GM19043 (cell line): ENCODE data around the gene ZNF512B.
"Not testable (repeated sequence)": the region's sequence is repeated elsewhere in the genome, so short reads cannot be mapped to it uniquely, and the experiment has no call there.

Experiments used
- ATAC-seq: cut with Tn5 transposase; IDR thresholded peaks from one replicate; pipeline ENCODE4 v1.9.1; 2021; ENCODE audit warnings: low read depth; ENCODE audit not compliant: unreplicated experiment

The ZNF512B gene

DNA sequence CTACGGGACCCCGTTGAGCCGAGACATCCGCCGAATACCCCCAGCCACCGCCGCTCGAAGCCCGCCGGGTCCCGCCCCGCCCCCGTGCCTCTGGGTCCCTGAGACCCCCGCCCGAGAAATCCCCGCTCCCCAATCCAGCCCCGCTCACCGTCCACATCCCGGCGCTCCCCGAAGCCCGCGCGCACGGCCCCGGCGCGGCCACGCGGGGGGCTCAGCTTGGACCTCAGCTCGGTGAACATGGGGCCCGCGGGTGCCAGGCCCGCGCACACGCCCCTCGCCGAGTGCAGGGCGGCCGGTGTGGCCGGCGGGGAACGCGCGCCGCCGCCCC lies 9.5 kb upstream of the ZNF512B start:
- ATAC-seq, result no peak

DNA sequence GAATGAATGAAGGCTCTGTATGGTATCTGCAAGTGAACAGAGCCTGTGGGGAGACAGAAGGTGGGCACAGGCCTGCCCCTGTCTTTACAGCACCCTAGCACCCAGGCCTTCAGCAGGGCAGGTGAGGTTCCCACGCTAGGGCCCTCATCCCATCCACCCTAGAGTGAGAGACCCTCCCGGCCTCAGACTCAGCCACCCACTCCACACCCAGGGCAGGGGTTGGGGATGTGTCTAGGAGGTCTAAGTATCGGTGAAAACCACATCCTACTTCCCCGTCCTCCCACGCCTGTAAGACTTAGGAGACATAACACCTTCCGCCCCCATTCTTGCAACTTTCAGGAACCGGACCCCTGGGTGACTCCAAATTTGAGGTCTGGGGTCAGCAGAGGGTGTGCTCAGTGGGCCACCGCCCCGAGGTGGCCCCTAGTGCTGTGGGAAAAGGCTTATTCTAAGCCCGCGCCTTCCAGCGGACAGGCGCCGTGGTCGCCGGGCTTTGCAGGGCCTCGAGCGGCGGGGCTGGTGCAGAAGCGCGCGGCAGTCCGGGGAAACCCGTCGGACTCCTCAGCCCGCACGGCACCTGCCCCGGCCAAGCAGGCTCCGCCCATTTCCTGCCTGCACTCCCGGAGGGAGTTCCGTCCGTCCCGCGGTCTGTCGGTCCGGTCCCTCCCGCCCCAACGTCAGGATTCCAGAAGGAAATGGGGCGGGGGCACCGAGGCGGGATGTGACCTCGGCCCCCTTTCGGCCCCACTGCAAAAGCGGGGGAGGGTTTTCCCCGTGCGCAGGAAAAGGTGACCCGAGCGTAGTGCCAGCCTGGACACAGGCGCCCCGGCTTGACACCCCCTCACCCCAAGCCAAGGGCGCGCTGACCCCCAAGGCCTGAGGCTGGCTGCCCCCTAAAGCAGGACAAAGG lies 8.8 kb upstream of the ZNF512B start:
- no peak for ATAC-seq

DNA sequence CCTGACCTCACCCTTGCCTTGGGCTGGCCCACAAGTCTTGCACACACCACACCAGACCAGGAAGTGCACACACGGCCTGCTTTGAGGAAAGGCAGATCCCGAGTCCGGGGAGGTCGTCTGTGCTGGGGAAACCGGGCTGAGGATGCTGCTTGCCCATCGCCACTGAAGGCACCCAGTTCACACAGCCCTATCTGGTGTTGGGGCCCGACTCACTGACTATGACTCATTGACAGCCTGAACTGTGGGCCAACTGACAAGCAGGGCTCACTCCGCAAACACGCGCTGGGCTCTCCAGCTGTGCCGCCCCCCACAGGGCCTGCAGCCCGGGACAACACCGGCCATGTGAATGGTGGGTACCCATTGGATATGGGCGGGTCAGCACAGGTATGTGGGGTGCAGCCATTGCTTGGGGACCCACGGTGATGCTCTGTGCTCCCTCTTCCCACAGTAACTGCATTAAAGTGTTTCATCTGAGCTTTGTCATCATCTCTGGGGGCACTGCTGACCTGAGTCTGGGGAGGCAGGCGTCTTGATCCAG lies 8.1 kb upstream of the ZNF512B start:
- no peak for ATAC-seq

DNA sequence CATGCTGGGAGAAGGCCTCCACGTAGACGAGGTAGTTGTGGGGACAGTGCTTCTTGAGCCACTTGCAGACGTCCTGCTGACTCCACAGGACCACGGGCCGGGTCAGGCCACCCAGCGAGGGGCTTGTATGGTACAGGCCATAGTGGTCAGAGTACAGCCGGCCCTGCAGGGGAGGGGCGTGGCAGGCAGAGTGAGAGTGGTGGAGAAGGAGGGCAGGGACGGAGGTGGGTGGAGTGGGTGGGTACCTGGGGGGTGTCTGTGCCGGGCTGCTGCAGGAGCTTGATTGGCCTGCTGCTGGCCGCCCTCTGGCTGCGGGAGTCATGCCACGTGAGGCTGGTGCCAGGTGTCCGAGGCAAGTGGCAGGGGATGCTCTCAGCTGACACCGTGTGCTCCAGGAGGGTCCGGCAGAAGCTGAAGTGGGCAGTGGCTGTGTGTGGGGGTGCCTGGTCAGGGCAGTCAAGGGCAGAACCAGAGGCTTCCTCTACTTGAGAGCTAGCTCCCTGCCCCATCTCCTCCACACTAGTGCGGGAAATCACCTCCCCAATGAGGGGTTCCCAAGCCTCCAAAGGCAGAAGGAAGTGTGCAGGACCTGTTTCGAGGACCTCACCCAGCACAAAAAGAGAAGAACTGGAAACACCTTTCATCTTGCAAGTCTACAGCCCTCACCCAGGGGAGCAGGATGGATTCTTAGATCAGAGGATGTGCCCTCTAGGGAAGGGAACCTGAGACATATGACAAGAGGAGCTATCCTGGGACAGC lies 7.4 kb upstream of the ZNF512B start:
- ATAC-seq, result no peak

DNA sequence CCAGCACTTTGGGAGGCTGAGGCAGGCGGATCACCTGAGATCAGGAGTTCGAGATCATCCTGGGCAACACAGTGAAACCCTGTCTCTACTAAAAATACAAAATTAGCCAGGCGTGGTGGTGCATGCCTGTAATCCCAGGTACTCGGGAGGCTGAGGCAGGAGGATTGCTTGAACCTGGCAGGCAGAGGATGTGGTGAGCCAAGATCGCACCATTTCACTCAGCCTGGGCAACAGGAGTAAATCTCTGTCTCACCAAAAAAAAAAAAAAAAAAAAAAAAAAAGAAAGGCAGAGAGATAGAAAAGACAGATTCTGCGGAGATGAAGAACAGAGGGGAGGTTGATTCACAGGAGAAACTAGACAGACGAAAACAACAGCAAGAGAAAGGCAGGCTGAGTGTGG lies 6.8 kb upstream of the ZNF512B start:
- ATAC-seq, result not testable (repeated sequence)

DNA sequence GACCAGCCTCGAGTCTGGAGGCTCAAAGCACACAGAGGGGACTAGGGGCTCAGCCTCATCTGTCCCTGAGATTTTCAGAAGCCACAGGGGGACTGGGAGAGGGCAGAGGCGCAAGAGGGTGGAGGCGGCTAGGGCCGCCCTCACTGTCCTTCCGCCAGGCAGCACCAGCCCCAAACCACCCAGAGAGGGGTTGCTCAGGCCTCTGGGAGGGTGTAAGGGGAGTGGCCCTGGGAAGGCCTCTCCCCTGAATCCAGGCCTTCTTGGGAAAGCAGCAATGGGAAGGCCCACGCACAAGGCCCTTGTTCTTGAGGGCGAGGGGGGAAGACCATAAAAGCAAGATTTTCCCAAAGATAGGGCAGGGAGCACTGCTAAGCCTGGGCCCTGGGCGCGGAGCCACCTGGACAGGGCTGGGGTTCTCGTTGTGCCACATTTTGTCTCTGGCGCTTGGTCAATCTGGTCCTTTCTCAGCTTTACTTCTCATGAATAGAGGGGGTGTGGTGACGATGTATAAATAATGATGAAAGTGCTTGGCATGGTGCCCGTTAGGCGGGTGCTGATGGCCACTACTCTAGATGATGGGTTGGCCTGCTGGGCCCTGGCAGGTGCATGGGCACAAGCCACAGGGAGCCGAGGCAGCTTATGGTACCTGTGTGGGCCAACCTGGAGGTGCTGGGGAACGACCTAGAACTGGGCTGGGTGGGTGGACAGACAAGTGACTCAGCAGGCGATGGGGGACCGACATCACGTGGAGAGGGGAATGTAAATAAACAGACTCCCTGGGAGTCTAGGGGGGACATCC lies 4.9 kb upstream of the ZNF512B start:
- no peak for ATAC-seq

DNA sequence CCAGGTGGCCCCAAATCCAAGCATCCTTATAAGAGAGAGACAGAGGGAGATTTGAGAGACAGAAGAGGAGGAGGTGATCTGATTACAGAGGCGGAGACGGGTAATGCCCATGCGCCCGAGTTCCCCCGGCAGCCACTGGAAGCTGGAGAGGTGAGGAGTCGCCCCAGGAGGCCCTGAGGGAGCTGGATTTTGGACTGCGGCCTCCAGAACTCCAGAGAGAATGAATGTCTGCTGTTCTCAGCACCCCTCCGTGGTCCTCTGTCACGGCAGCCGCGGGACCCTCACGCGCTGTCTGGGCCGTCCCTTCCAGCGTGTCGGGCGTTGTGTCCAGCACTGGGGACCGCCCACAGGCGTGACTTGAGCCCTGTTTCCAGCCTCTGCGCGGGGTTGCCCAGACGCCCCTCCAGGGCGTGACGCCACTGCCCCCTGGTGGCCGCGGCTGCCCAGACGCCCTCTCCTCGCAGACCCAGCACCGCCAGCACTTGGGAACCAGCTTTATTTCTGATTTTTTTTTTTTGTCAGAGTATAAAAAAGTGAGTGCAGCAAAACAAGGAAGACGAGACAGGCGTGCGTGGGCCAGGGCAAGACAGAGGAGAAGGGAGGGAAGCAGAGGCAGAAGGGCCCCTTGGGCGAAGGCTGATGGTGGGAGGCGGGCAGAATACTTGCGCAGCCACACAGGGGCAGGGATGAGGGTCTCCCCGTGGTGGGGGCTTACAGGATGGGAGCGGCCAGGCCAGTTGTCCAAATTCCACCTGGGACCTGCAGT lies 4.1 kb upstream of the ZNF512B start:
- ATAC-seq, result no peak

DNA sequence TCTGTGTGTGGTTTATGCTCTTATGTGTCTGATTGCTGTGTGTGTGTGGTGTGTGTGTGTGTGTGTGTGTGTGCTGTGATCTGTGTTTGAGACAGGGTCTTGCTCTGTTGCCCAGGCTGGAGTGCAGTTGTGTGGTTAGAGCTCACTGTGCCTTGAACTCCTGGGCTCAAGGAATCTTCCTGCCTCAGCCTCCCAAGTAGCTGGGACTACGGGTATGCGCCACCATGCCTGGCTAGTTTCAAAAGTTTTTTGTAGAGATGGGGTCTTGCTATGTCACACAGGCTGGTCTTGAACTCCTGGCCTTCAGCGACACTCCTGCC lies 3.4 kb upstream of the ZNF512B start:
- ATAC-seq, result no peak

DNA sequence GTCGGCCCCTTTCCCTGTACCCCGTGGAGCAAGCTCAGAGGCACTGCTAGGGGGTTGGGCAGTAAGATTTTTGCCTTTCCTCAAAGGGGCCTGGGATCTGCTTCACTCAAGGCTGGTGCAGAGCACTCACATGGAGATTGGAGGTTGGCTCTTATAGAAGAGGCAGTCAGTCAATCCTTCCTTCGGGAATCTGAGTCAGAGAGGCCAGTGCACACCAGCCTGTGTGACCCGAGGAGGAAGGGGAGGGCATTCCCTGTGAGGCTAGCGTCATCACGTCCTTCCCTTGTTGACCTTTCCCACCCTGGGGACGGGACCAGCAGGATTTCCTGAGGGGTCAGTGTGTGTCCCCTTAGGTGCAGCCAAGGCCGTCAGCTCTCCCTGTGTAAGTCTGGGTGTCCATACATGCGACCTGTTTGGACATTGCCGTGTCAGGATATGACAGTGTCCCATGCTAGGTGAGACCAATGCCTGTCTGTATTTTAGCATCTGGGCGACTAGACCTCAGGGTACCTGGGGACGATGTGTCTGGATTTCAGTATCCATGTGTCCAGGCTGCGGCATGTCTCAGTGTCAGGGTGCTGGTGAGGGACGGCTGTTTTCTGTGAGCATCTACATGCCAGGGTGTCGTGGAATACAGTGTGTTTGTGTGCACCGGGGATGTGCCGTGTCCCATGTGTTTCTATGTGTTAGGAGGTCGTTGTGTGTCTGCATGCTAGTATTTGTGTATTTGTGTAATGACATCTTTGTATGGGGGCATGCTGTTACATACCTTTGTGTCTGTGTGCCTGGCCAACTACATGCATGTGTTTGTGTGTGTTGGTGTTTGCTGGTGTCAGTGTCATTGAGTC lies 2.8 kb upstream of the ZNF512B start:
- ATAC-seq, result no peak

DNA sequence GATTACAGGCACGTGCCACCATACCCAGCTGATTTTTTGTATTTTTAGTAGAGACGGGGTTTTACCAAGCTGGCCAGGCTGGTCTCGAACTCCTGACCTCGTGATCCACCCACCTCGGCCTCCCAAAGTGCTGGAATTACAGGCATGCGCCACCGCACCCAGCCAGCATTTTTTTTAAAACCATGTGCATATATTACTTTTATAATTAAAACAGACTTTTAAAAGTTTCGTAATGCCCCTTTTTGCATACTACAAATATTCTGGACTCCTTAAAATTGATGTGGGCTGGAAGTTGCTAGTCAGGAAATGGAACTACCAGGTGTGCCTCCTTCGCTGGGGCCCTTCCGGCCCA lies 2.2 kb upstream of the ZNF512B start:
- not testable (repeated sequence) for ATAC-seq

DNA sequence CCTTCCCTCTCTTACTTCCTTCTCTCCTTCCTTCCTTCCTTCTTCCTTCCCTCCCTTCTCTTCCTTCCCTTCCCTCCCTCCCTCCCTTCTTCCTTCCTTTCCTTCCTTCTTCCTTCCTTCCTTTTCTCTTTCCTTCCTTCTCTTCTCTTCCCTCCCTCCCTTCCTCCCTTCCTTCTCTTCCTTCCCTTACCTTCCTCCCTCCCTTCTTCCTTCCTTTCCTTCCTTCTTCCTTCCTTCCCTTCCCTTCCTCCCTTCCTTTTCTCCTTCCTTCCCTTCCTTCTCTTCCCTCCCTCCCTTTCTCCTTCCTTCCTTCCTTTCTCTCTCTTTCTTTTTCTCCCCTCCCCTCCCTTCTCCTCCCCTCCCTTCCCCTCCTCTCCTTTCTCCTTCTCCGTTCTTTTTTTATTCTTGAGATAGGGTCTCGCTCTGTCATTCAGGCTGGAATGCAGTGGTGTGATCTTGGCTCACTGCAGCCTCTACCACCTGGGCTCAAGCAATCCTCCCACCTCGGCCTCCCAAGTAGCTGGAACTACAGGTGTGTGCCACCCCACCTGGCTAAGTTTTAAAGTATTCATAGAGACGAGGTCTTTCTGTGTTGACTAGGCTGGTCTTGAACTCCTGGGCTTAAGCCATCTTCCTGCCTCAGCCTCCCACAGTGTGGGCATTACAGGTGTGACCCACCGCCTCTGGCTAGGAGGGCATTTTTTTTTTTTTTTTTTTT lies 1.1 kb upstream of the ZNF512B start:
- no peak for ATAC-seq

DNA sequence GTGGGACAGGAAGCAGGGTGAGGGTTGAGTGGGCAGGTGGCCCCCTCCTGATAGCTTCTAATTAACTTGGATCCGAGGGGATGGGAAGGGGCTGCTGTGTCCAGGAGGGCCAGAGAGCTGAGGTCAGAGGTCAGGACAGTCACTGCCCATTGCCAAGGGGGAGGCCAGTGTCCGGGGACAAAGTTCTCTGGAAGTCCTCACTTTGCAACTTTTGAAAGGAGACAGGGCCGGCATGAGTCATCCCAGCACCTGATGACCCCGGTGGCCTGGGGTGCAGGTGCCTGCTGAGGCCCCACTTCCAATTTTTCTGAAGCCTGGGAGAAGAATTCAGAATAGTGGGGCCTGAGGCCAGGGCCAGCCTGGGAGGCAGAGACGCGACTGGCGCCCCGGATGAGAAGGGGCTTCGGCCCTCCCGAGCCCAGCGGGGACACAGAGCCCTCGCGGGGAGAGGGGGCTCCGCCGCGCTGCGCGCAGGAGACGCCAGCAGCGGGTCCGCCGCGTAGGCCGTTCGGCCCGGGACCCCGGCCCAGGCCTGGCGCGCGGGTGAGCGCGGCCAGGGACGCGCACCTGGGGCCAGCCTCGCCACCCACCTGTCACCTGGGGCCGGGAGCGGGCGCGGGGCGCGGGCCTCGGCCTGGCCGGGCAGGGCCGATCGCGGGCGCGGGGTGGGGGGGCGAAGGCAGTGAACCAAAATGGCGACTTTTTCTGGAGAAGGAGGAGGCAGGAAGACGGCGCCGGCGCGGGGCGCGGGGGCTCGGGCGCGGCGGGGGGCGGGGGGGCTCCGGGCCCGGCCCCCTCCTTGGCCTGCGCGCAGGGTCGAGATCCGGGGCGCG lies 586 bp downstream of the ZNF512B start:
- ATAC-seq, result no peak

DNA sequence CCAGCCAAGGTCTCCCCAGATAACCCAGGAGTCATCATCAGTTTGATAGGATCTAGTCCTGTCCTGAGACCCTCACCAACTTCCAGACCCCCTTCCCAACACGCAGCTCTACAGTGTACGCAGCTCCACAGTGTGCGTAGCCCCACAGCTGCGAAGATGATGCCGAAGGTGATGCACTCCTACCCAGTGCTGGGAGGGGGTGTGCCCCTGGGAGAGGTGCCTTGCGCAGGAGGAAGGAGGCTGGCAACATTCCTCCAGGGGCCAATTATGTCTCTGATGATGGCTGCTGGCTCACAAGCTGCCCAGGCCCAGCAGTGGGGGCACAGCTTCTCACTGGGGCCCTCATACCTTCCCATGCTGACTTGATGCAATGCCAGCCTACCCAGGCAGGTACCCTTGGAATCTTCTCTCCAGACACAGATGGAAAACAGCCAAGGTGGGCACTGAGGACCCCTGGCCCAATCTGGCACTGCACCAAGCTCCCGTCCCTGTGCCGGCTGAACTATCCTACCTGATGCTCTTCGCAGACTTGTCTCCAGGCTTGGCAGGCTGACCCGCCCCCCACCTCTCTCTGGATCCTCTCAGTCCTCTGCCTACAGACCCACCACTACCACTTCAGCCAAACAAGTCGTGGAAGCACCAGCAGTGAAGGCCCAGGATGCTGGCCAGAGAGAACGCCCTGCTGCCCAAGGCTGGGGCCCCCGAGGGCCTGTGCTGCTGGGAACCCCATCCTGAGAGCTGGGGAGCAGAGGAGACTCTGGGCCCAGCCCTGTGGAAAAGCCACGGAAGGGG lies 1.4 kb downstream of the ZNF512B start:
- ATAC-seq, result no peak

DNA sequence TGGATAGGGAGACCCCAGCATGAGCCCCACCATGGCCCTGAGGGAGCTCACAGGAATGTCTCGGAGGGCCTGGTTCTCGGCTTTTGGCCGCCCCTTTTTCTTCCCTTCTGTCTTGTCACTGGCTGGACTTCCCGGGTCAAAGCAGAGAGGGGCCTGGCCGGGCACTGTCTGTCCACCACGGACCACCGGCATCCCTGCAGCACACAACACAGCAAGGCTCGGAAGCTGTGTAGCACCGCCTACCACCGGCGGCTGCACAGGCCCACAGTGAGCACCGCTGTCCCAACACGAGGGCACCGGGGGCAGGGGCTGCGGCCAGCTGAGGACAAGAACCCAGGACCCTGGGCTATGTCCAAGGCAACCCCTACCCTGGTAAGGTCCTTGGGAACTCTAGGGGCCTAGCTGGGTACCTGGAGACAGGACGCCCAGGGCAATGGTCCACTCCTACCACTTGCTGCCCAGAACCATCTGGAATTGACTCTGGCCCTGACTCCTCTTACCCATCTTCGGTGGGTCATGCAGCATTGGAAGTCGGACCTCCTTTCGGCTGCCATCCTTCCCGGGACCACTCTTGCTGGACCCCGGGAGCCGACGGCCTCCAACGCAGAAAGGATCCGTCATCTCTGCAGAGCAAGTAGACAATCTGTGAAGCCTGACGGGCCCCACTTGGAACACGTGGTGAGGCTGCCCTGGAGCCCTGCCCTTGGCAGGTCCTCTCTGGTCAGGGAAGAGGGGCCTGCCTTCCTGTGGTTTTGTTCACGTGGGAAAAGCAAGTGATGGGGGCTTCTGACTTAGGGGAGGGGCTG lies 2.2 kb downstream of the ZNF512B start:
- no peak for ATAC-seq

DNA sequence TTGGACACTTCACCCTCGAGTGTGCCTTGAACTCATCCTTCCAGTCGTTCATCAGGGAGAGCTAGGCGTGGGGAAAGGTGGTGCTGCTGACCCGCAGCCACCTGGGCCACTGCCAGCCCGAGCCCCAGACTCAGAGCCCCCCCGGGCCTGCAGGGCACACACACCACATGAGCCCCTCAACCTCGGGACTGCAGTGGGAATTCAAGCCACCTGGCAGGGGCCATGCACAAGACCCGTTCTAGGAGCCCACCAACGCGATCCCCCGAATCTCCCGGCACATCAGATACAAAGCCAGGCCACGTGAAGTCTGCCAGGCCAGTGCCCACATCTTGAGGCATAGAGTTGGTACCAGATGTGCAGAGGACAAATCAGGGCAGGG lies 2.8 kb downstream of the ZNF512B start:
- ATAC-seq, result no peak

DNA sequence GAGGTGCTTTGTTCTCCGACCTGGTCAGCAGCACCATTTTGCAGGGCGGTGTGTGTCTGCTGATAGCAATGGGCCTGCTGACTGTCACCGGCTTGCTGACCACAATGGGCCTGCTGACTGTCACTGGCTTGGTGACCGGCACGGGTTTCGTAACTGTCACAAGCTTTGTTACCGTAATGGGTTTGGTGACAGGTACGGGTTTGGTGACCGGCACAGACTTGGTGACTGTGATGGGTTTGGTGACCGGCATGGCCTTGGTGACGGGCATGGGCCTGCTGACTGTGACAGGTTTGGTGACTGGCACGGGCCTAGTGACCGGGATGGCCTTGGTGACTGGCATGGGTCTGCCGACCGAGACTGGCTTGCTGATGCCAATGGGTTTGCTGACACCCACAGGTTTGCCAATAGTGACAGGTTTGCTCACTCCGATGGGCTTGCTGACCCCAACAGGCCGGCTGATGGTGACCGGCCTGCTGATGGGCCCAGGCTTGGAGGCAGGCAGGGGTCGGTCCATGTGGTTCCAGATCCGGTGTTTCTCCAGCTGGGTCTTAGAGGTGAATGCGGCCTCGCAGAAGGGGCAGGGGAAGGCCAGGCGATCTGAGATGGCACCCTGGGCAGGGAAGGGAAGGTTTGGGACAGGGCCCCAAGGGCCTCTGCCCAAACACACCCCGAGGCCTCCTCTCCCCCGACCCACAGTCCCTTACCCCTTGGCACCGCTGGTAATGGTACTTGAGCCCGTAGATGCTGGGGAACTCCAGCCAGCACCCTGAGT lies 3.4 kb downstream of the ZNF512B start:
- no peak for ATAC-seq
